Fibroblast of mammary gland (primary cell): ENCODE results near the gene C16orf86.

Experiments
- DNase-seq: peaks from one replicate; pipeline ENCODE4 v3.0.0-alpha.2; 2010; ENCODE audit warnings: low read depth
- H3K4me3 ChIP-seq: 2 replicates; pipeline ENCODE4 v1.5.1; 2011; ENCODE audit warnings: low read depth, mild to moderate bottlenecking, low read length, moderate library complexity; ENCODE audit not compliant: control insufficient read depth
- TF ChIP-seq, protein P1 (sequence below): conservative IDR thresholded peaks from 2 replicates; pipeline ENCODE4 v1.5.1; 2011; ENCODE audit warnings: low read depth, low read length, inconsistent platforms; ENCODE audit not compliant: control insufficient read depth, insufficient read depth

C16orf86 gene

GRCh38 chr16:67653789-67654402 is 12.7 kb upstream of the C16orf86 start:
- peak overlapping the region; percentile 13 for H3K4me3 ChIP-seq
- TF ChIP-seq, protein P1, sequence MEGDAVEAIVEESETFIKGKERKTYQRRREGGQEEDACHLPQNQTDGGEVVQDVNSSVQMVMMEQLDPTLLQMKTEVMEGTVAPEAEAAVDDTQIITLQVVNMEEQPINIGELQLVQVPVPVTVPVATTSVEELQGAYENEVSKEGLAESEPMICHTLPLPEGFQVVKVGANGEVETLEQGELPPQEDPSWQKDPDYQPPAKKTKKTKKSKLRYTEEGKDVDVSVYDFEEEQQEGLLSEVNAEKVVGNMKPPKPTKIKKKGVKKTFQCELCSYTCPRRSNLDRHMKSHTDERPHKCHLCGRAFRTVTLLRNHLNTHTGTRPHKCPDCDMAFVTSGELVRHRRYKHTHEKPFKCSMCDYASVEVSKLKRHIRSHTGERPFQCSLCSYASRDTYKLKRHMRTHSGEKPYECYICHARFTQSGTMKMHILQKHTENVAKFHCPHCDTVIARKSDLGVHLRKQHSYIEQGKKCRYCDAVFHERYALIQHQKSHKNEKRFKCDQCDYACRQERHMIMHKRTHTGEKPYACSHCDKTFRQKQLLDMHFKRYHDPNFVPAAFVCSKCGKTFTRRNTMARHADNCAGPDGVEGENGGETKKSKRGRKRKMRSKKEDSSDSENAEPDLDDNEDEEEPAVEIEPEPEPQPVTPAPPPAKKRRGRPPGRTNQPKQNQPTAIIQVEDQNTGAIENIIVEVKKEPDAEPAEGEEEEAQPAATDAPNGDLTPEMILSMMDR, result no peak
- no peak for DNase-seq

- H3K4me3 ChIP-seq, result no peak overlapping the region
- TF ChIP-seq, protein P1, result no peak
- no peak for DNase-seq
Observed at GRCh38 chr16:67654403-67654911, 12.2 kb upstream of the C16orf86 start.

DNA sequence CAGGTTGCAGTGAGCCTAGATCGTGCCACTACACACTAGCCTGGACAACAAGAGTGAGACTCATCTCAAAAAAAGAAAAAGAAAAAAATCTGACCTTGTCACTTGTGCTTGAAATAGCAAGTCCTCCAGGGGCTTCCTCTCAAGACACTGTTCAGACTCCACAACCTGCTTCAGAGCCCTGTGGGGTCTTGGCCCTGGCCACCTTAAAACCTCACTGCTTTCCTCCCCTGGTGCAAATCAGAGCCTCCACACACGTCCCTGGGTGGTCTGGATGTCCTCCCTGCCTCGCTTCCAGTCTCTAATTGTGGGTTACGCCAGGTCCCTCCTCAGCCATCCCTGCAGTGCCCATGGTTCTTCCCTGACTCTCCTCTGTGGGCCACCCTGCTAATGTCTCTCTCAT is 11.3 kb upstream of the C16orf86 start:
- no peak for DNase-seq
- TF ChIP-seq, protein P1, result no peak
- no peak overlapping the region for H3K4me3 ChIP-seq

DNA sequence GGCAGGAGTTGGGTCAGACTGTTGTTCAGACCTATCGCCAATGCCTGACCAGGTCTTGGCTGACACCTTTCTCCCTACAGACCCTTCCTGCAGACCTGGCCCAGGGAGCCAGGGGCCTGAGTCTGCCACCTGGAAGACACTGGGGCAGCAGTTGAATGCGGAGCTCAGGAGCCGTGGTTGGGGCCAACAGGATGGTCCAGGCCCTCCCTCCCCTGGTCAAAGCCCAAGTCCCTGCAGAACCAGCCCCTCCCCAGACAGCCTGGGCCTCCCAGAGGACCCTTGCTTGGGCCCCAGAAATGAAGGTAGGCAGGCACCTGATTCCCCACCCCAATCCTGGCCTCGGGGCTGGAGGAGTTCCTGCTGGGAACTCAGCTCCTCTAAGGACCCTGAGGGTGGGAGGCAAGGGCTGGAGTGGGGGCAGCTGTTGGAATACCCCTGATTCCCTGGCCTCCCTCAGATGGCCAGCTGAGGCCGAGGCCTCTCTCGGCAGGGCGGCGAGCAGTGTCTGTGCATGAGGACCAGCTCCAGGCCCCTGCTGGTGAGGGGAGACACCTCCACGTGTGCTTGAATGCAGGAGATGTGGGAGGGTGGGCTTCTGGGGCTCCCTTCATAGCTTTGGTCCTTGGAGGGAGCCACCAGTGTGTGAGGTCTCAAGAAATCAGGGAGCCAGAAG is 10.1 kb upstream of the C16orf86 start:
- H3K4me3 ChIP-seq, result no peak overlapping the region
- TF ChIP-seq, protein P1, result no peak
- DNase-seq, result no peak

DNA sequence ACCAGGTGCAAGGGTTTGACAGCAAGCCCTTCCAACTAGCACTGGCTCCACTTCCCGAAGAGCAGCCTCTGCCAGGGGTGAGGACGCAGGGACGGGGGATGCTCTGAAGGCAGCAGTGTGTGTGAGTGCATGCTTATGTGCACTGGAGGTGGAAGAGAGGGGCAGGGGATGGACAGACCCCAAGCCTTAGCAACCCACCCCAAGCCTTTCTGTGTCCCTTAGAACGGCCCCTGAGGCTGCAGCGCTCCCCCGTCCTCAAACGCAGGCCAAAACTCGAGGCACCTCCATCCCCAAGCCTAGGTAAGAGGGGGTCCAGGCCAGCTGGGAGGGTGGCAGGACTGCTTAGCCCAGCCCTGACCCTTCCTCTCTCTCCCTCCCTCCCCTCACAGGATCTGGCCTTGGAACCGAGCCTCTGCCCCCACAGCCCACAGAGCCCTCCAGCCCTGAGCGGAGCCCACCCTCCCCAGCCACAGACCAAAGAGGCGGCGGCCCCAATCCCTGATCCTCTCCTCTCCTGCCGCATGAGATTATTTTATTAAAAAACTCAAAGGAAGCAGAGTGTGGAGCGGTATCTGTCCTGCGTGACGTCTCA is 9.5 kb upstream of the C16orf86 start:
- TF ChIP-seq, protein P1, result no peak
- DNase-seq, result no peak
- H3K4me3 ChIP-seq, result no peak overlapping the region

GRCh38 chr16:67657751-67658518 is 8.7 kb upstream of the C16orf86 start:
- TF ChIP-seq, protein P1, result no peak
- no peak overlapping the region for H3K4me3 ChIP-seq
- DNase-seq, result no peak
